Endothelial cell of umbilical vein (primary cell): ENCODE results near the gene ASB13.

ENCODE experiments used
- GATA2 ChIP-seq: IDR thresholded peaks from 2 replicates; pipeline ENCODE4 v1.7.0; 2011; ENCODE audit warnings: low read depth, mild to moderate bottlenecking, moderate library complexity, mixed read lengths, low read length; ENCODE audit not compliant: insufficient read length, insufficient read depth
- MYC ChIP-seq: IDR thresholded peaks from one replicate; pipeline ENCODE4 v1.6.1; 2011; ENCODE audit warnings: mild to moderate bottlenecking, low read depth, low read length
- POLR2AphosphoS5 ChIP-seq: IDR thresholded peaks from 2 replicates; pipeline ENCODE4 v1.6.1; 2012; ENCODE audit warnings: low read depth, mild to moderate bottlenecking, control low read depth, low read length, moderate library complexity; ENCODE audit not compliant: insufficient read depth
- TF ChIP-seq, protein P1 (sequence below), 2 donors: IDR thresholded peaks; 1 replicate in 1 of 2; 2 replicates in 1 of 2; pipeline ENCODE4 v1.5.1; 2011; ENCODE audit warnings: low read length in 2 of 2, mild to moderate bottlenecking in 2 of 2, moderate library complexity in 2 of 2, control low read depth in 1 of 2, inconsistent platforms in 1 of 2, low read depth in 1 of 2; ENCODE audit not compliant: insufficient read depth in 1 of 2; ENCODE audit errors: extremely low read depth in 1 of 2

- TF ChIP-seq GATA2 (no peak), MYC (no peak), POLR2AphosphoS5 (no peak)
- TF ChIP-seq, protein P1, sequence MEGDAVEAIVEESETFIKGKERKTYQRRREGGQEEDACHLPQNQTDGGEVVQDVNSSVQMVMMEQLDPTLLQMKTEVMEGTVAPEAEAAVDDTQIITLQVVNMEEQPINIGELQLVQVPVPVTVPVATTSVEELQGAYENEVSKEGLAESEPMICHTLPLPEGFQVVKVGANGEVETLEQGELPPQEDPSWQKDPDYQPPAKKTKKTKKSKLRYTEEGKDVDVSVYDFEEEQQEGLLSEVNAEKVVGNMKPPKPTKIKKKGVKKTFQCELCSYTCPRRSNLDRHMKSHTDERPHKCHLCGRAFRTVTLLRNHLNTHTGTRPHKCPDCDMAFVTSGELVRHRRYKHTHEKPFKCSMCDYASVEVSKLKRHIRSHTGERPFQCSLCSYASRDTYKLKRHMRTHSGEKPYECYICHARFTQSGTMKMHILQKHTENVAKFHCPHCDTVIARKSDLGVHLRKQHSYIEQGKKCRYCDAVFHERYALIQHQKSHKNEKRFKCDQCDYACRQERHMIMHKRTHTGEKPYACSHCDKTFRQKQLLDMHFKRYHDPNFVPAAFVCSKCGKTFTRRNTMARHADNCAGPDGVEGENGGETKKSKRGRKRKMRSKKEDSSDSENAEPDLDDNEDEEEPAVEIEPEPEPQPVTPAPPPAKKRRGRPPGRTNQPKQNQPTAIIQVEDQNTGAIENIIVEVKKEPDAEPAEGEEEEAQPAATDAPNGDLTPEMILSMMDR (IDR thresholded peaks at IDR 0.05; ENCODE audit: extremely low read depth in 1 of 2, insufficient read depth in 1 of 2, low read depth in 1 of 2, low read length in 2 of 2) = no peak
Observed at GRCh38 chr10:5643346-5644067, 22.9 kb downstream of the ASB13 start.
